Hippocampal formation (tissue), 2 donors: Measurements from ENCODE around the gene KCNQ1.

Experiments
- DNase-seq, 2 donors: peaks; one replicate each; lab custom pipeline; 2025; lab: John Stamatoyannopoulos, UW

KCNQ1 gene

DNA sequence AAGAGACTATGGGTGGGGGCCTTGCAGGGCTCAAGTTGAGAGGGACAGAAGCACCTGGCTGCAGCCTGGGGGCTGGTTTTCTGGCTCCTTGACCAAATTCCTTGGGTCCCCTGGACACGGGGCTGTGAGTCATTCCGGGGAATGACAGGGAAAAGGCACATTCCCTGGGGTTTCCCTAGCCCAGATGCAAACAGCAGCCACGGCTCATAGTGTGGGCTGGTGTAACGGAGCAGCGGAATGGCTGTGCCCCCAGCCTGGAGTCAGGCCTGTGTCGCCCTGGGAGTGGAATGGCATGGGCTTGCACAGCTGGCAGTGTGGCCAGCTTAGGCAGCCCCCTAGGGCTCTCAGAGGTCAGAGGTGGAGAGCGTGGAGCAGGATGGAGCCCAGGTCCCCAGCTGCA lies 332.6 kb downstream of the KCNQ1 start:
- no peak for DNase-seq

DNA sequence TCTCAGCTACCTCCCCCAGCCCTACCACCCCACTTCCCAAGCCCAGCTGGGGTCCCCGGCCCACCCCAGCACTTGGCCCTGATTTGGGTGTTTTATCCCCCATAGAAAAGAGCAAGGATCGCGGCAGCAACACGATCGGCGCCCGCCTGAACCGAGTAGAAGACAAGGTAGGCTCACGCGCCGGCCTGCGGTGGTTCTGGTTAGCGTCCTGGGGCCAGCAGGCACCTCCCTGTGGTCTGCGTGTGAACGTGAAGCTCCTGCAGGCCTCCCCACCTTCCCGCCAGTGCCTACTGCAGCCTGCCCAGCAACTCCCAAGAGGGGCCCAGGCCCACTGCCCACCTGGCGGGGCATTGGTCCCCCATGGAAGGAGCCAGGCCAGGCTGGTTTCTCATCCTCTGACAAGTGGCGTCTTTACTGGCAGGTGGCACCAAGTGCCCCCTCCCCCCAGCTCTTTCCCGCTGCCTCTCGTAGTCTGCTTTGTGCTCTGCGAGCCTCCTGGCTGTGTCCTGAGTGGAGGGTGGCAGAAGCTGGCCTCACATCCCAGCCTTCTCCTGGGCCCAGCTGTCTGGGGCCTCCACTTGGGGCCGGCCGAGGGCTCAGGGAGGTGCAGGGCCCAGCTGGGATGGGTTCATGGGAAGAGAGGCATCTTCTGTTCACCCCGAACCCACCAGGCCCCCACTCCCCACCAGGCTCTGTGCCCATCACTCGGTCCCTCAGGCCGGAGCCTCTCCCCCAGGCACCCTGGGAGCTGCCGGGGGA lies 333.2 kb downstream of the KCNQ1 start:
- no peak for DNase-seq

DNA sequence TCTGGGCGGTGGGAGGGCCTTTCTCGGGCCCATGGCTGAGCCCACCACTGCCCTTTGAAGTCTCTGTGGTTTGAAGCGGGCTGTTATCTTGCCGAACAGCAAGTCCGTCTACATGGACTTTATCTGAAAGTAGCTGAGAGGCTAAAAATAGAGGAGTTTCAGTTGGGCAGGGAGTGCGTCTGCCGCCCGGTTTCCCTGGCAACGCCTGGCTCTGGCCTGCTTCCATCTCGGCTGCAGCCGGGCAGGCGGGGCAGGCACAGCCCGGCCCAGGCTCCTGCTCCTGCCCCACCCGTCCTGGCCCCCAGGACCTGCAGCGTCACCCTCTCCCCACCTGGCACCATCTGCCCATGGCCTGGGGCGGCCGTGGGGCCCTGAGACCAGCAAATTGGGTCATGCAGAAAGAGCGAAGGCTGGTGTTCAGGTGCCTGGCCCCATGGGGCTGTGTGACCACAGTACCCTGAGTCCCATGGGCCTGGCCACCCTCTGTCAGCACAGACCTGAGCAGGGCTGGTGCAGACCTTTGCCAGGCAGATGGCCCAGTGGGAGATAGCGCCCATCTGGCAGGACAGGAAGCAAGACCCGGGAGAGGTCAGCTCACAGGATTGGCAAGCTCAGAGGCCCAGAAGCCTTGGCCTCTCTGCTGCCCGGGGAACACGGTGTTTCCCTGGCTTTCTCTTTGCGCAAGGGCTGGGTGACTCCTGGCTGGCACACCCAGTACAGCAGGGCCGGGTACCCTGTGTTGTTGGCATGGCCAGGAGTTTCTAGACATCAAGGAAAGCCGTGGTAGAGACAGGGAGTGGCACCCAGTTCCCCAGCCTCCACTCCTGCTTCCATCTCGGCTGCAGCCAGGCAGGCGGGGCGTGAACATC lies 334.1 kb downstream of the KCNQ1 start:
- DNase-seq, result peak; percentile 77 to 79

DNA sequence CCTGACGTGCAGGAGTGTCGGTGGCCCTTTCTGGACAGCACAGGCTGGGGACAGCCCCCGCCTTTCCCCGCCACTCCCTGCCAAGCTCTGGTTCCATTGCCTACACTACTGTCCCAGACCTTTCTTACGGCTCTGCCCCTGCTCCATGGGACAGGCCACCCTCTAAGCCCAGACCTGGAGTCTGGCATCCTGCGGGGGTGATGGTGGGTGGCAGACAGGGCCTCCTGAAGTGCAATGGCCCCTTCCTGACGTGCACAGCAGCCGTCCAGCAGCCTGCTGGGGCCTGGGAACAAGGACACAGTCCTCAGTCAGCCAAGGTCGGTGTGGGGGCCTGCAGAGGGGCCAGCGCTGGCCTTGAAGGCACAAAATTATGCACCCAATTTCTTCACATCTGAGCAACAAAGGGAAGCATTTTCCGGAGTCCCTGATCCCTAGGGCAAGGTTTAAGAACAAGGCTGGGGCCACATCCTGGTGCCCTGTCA lies 334.7 kb downstream of the KCNQ1 start:
- DNase-seq, result no peak

DNA sequence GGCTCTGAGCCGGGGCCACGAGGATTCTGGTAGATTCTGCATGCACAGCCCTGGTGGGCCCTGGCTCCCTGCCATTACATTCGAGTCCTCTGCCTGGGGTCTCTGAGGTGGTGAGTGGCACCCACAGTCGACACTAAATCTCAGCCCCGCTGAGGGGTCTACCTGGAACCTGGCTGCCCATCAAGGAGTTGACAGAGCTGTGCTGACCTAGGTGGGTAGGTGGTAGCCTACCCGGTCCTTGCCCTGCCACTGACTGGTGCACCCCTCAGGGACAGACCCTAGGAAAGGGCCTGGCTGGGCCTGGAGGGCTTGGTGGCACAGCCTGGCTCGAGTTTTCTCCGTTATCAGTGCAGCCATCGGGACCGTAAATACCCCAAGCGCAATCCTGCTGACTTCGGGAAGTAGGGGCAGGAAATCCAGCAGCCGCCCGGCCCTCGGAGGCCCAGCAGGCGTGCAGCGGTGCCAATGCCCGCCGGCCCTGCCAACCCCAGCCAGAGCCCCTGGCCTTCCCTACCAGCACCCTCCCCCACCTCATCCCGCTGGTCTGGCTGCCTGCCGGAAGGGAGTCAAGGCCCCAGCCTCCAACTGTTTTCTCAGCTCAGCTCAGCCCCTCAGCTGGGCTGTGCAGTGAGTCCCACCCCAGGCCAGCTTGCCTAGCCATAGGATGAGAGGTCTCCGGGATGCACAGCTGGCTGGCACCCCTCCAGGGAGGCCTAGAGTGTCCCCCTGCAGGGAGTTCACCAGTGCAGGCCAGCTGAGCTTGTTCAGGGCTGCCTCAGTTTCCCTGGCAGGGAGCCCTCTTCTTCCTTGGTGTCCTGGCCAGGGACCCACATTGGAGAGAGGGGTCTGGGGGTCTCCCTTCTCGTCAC lies 335.4 kb downstream of the KCNQ1 start:
- no peak for DNase-seq

DNA sequence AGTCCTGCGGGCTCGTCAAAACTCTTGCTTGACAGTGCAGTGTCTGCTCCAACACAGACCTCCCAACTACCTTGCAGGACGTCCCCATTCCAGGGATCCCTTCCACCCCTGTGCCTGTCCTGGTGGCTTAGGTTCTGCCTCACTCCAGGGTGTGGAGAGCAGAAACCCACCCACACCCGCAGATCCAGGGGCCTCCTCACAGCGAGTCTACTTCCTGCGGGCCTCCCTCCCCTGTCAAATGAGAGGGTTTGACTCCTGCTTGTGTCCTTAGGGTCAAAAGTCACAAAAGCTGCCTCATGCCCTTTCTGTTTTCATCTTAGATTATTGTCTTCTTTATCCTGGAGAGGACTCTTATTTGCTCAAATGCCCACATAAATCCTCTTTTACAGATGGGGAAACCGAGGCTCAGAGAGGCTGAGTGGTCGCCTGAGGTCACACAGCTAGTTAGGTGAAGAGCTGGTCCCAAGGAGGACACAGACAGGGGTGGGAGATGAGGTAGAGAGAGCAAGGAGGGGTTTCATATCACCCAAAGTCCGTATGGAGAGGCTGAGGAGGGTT lies 336.1 kb downstream of the KCNQ1 start:
- DNase-seq, result no peak

DNA sequence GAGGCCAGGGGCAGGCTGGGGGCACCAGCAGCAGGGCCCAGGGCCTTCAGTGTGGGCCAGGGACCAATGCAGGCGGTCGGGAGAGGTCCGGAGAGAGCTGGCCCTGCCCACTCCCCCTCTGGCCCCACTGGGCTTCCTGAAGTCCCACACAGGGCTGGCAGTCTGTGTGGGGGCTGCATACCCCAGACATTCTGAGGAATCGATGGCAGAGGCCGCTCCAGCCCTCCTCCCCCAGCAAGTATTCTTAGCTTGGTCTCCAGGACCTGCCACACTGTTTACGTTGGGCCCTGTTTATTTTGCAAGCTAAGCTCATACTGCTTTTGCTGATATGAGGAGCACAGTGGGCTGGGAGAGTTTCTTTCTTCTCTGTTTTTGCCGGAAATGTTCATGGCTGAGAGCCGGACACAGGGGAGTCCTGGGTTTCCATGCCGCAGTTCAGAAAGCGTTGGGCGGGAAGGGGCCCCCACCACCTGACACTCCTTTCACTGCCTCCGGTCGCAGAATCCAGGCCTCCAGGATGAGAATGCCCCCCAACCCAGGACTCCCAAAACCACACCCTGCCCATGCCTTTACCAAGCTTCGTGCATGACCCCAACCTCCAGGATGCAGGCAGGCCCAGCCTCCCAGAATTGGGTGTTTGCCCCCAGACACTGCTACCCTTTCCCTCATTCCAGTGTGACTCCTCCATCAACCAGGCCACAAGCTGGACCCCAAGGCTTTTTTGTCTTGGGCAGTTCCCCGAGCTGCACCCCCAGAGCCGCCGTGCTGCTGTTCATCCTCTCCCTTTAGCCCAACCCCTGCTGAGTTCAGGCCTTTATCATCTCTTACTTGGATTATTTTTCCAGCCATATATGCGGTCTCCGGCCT lies 336.8 kb downstream of the KCNQ1 start:
- DNase-seq, result no peak

DNA sequence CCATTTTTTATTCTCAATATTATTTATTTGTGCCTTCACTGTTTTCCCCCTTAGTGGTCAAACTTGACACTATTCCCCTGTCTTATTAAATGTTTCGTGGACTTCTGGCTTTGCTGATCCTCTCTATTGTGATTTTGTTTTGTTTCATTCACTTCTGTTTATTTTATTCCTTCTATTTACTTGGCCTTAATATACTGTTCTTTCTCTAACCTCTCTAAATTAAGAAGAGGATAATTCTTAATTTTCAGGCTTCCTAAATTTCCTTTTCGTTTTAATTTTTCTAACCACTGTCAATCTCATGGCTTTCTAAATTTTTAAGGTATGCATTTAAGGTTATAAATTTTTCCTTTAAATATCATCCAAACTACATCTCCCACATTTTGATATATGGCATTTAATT lies 338.0 kb downstream of the KCNQ1 start:
- no peak for DNase-seq

DNA sequence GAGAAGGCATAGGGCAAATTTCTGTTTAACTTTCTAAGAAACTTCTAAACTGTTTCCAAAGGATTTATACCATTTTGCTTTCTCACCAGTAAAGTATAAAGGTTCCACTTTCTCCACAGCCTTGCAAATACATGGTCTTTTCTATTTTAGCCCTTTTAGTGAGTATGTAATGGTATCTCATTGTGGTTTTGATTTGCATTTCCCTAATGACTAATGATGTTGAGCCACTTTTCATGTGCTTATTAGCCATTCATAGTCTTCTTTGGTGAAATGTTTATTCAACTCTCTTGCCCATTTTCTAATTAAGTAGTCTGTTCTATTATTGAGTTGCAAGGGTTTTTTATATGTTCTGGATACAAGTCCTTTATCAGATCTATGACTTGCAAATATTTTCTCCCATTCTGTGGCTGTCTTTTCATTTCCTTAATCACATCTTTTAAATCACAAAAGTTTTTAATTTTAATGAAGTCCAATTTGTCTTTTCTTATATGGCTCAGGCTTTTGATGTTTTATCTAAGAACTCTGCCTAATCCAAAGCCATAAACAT lies 338.8 kb downstream of the KCNQ1 start:
- DNase-seq, result no peak

DNA sequence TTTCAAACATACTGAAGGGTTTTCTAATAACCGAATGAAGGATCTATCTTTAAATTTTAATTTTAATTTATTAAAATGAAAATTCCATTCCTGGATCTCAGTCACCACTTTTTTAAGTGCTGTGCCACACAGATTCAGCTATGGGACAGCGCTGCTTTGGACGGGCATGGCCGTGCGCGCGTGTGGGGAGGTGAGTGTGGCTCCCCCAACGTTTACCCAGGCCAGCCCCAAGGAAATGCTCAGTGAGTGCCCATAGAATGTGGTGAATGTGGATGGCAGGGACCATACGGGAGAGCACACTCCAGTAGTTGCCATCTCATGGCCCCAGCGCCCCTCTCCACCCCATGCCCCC lies 343.0 kb downstream of the KCNQ1 start:
- no peak for DNase-seq

DNA sequence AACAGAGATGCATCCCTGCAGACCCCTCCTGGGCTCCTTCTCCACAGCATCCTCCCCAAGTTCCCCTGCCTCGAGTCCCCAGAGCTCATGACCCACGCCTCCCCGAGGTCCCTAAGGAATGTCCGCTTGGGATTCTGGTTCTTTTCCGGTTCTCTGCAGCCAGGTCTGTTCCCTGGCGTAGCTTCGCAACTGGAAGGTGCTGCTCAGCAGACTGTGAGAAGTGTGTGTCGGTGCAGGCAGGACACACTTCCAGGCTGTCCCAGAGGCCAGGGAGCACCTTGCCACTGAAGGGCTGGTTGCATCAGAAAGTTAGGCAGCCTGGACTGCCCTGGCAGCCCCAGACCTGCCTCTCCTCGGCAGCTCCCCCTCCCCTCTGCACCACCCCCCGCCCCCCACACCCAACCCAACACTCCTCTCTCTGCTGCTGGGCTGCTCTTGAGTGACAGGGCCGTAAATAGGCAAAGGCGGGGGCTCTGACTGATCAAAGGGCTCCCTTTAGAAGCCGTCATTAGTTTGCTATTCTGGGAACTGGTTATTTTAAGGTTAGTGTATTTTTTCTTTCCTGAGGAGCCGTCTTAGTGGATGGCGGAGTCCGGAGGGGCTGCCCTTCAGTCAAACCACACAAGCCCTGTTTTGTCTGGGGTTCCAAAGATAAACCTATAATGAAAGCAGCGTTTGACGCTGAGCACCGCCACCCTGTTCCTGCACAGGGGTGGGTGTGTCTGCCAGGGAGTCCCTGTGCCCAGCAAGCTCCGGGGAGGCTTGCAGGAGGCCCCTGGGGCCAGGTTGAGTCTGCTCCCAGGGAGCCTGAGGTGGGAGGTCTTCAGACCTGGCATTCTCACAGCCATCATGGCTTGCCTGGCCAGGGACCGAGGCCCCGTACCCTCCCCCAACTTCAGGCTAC lies 343.6 kb downstream of the KCNQ1 start:
- DNase-seq, result no peak

DNA sequence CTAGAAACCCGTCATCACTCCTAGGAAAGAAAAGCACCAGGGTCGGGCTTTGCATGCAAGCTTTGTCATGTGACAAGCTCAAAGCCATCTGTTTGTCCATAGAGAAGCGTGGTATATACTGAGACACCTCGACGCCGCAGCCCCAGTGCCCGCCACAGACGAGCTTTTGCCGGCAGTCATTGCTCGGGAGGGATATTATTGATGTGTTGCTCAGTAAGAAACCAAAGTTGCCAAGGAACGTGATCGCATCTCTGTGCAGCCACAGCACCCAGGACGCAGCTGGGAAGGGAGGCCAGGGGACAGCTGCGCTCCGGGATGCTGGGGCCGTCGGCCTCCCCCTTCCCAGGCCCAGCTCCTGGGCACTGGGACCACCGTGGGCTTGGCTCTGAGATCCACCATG lies 344.5 kb downstream of the KCNQ1 start:
- DNase-seq, result no peak

DNA sequence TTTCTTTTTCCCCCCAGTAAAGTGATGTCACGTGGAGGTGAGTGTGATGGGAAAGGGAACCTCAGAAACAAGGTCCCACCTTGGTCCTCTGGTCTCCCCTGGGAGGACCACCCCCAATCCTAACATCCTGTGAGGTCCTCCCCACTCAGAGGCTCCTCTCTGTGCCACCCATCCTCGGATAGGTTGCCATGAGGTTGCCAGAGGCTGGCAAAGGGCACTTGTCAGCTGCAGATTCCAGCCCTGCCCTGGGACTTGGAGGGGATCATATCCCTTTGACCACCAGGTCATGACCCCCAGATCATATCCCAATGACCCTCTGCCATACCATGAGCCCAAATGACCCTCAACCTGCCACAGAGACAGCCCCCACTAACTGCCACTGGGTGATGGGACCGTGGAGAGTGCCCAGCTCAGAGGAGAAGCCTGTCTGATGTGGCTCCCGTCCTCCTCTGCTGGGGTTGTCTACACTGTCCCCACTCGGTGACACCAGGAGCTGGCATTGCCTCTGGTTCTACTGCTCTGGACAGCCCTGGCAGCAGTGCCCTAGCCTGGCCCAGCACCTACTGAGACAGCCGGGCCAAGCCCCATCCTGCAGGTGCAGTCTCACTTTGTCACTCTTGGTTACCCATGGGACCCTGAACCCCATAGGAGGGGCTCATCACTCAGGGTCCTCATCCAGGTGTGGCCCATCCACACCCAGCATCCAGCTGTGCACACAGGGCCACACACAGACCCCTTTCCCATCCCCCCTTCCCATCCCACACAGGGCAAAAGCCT lies 345.2 kb downstream of the KCNQ1 start:
- no peak for DNase-seq

DNA sequence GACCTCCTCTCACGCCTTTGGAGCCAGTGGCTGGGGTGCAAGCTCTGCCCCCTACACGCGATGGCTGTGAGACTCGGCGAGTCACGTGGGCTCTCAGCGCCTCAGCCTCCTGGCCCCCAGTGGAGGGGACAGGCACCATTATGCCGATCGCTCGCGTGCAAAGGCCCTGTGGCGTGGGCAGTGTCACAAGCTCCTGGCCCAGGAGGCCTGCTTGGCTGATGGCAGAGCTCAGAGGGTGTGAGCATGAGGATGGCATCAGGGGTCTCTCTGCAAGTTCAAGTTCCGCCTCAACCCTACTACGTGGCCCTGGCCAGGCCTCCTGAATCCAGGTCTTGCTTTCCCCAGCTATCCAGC lies 345.7 kb downstream of the KCNQ1 start:
- DNase-seq, result no peak

DNA sequence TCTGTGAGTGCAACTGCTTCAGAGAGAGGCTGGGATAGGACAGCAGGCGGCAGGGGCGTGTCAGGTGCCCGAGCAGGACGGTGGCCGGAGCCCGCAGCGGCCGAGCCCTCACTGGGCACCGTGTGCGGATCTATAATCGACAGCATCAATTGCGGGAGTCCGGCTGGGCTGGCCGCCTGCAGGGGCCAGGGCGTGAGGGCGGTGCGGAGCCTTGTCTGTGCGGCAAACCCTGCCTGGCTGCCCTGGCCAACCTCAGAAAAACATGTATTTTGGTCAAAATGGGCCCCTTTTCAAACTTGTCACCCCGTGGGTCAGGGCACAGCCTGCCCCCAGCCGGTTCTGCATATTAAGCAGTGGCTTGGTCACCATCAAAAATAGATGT lies 346.3 kb downstream of the KCNQ1 start:
- no peak for DNase-seq

DNA sequence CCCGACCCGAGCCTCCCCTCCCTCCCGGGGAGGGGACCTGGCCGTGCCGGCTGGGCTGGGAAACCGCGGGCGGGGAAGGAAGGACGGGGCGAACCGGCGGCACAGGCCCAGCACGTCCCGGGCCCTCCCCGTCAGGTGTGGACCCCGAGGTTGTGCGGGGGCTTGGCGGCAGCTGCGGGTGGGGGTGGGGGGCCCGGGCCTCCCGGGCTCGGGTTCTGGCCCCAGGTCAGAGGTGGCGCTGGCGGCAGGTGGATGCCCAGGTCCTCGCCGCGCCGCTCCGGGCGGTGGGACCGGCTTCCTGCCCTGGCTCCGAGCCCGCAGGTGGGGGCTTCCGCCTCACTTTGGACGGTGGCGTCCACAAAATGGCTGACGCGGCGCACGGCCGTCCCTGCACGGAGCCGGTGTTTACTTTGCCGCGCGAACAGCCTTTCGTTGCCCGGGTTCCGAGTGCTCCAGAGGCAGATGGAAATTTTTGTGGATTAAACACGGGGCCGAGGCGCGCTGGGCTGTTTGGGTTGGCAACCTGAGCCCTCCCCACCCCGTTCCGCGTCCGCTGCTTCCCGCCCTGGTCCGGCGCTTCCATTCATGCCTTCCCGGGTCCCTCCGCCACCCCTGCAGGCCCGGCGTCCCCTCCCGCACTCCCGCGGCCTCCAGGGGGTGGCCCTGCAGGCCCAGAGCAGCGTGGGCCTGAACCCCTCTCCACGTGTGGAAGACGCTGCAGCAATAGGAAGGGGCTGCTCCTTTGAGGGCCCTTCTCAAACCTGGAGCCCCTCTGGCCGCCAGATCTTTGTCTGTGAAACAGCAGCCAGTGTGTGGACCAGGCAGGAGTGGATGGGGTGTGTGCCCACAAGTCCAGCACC lies 346.9 kb downstream of the KCNQ1 start:
- DNase-seq, result no peak

DNA sequence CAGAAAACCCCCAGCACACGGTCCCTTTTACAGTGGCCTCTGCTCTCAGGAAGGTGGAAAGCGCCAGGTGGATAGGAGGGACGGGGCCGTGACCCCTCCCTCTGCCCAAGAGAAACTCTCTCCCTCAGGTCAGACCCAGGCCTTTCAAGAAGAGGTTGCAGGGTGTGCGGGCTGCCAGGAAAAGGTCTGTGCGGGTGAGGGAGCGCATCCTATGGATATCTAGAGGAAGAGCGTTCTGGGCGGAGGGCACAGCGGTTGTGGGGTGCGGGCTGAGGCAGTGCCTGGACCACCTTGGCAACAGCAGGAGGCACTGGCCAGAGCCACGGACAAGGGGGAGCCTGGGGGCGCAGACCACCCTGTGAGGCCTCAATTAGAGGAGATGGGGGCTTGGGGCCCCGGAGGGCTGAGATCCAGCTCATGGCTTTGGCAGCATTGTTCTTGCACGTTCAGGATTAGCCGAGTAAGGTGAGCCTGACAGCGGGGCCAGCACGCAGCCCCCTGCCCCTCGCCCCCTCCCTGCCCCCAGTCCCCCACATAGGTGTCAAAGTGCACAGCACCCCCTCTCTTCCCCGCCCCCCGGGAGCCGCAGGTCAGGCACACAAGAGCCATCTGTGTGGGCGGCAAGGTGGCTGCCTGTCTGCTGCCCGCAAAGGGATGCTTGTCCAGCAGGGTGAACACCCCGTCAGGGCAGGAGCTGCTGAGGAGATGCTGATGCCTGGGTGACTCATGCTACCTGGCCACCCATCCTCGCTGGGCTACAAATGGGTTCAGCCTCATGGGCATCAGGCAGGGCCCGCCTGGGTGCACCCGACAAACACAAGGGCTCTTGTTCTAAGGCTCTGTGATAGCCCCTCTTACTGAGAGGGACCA lies 347.8 kb downstream of the KCNQ1 start:
- no peak for DNase-seq
